Psoas muscle (tissue), 8 donors: ENCODE measurements around the gene MYO7A. TPM values are rescaled to one million over a fixed set of nuclear protein-coding genes. Genes with fewer than 3 reads are reported as not detected.

Source experiments
- ATAC-seq, 4 donors: fragments of 200-7000 bp; cut with Tn5 transposase; one replicate each; pipeline ENCODE4 v1.9.1; 2020; ENCODE audit warnings: moderate library complexity in 3 of 4, mild to moderate bottlenecking in 2 of 4
- DNase-seq, 2 donors: peaks; one replicate each; pipeline ENCODE4 v3.0.0-alpha.2; 2020
- H3K27ac ChIP-seq: fragments of 200-600 bp; one replicate; pipeline ENCODE4 v1.8.0; 2022
- H3K27me3 ChIP-seq, 3 donors: fragments of 200-600 bp in 1 of 3; one replicate each; pipeline versions ENCODE4 v1.6.1 to v1.8.0; 2013 to 2022; ENCODE audit warnings: low read length in 2 of 3, mild to moderate bottlenecking in 2 of 3, moderate library complexity in 1 of 3; ENCODE audit not compliant: insufficient read depth in 3 of 3
- H3K36me3 ChIP-seq, 2 donors: fragments of 200-600 bp in 1 of 2; one replicate each; pipeline versions ENCODE4 v1.6.1 to v1.8.0; 2013 to 2022; ENCODE audit warnings: low read depth in 1 of 2, mild to moderate bottlenecking in 1 of 2, moderate library complexity in 1 of 2; ENCODE audit not compliant: insufficient read depth in 1 of 2
- H3K4me1 ChIP-seq: fragments of 200-600 bp; one replicate; pipeline ENCODE4 v1.8.0; 2022
- H3K4me3 ChIP-seq: fragments of 200-600 bp; one replicate; pipeline ENCODE4 v1.8.0; 2022; ENCODE audit warnings: mild to moderate bottlenecking
- H3K9me3 ChIP-seq: fragments of 200-600 bp; one replicate; pipeline ENCODE4 v1.8.0; 2022
- WGBS, 3 donors: extraction: QIAGEN DNeasy Blood & Tissue Kit; methylation state at CpG; one replicate each; pipeline versions ENCODE4 v1.1.6 to v1.1.7; 2013; 5-methylcytosine and 5-hydroxymethylcytosine counted together
- intact Hi-C, 2 donors: fragments of 100-400 bp; cut with DNase I; formaldehyde crosslinking; loops; one replicate each; pipeline versions ENCODE4 v1.11.0 to v1.14.2; 2022
- polyA plus RNA-seq, 3 donors: library from polyadenylated mRNA; stranded (reverse); fragments of 200-250 nt; gene quantifications; one replicate each; pipeline ENCODE4 v1.2.3, GENCODE V29; 2013
- total RNA-seq, 4 donors: library from RNA; stranded (reverse); fragmentation: NEBNext Ultra II Directional in 2 of 4; extraction: Animal tissue kit (Norgen Biotek cat#: 25700) in 2 of 4; gene quantifications; one replicate each; pipeline versions ENCODE4 v1.2.1 to v1.2.4, GENCODE V29; 2021 to 2023
- TF ChIP-seq, protein P1 (sequence below): fragments of 200-600 bp; IDR thresholded peaks from one replicate; pipeline ENCODE4 v1.8.0; 2022; ENCODE audit warnings: antibody characterized with exemption
- donor health status: healthy with polysubstance abuse.
- donor health status: DM: no; HTN: no; CAD: no; lungs with moderate emphysema.
- donor health status: Bipolar disorder and iron deficiency.
- donor health status: healthy.
- donor health status: DM: yes; HTN: yes; CAD: no.
- donor health status: DM: no; HTN: no; CAD: no.
- donor health status: DM: no; HTN: no; CAD: no.
- donor health status: DM: yes; HTN: yes; CAD: no.

Gene MYO7A
- total and polyA plus RNA-seq, 7 donors = 0.62 to 3.0 (median 2.3) TPM

GRCh38 chr11:77158041-77158695, 30.1 kb downstream of the MYO7A start:
- TF ChIP-seq, protein P1, sequence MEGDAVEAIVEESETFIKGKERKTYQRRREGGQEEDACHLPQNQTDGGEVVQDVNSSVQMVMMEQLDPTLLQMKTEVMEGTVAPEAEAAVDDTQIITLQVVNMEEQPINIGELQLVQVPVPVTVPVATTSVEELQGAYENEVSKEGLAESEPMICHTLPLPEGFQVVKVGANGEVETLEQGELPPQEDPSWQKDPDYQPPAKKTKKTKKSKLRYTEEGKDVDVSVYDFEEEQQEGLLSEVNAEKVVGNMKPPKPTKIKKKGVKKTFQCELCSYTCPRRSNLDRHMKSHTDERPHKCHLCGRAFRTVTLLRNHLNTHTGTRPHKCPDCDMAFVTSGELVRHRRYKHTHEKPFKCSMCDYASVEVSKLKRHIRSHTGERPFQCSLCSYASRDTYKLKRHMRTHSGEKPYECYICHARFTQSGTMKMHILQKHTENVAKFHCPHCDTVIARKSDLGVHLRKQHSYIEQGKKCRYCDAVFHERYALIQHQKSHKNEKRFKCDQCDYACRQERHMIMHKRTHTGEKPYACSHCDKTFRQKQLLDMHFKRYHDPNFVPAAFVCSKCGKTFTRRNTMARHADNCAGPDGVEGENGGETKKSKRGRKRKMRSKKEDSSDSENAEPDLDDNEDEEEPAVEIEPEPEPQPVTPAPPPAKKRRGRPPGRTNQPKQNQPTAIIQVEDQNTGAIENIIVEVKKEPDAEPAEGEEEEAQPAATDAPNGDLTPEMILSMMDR = no peak

DNA sequence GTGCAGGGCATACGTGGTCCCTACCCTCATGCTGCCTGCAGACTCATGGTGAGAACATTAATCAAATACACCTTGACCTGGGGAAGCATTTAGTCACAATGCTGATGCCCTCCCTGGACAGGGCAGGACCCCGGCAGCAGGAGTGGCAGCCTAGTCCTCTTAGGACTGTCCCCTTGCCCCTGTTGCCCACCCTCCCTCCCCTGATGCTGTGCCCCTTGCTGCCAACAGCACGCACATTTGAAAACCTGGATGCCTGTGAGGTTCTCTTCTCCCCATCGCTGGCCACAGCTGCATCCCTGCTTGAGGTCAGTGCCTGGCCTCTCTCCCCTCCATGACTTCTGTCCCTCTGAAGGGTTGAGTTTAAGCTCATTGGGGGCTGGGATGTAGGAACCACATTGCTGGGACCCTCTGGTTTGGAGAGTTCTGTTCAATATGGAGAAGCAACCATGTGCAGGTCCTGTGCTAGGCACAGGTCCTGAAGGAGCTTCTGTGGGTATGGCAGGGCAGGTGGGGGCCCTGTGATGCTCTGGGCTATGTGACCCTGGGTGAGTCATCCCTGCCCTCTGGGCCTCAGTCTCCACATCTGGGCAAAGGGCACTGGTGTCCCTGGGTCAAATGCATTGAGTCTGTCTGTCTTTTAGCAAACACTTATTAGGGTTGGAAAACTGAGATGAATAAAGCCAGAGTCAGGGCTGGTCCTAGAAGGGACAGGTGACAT, 31.3 kb downstream of the MYO7A start:
- Histone ChIP-seq H3K4me1 (no peaks in the 10 kb centered on the region), H3K27ac (no peak overlapping the region), H3K36me3 (no peaks in the 10 kb centered on the region), H3K27me3 (no peaks in the 10 kb centered on the region), H3K9me3 (no peaks in the 10 kb centered on the region), H3K4me3 (no peak overlapping the region)
- DNase-seq (peak in 1 of 2 donors; percentile 22), ATAC-seq (no peak)
- intact Hi-C loops = no loop called here
- WGBS, 3 donors = 74 to 88% (median 77%) methylated on average over 4 of the region's 4 CpGs
- TF ChIP-seq, protein P1 = no peak

More at GRCh38 chr11:77158041-77158695, 30.1 kb downstream of the MYO7A start:
- Histone ChIP-seq H3K4me1 (peaks cover 6% of the 10 kb centered on the region), H3K27me3 (no peaks in the 10 kb centered on the region), H3K27ac (no peak overlapping the region), H3K4me3 (no peak overlapping the region), H3K36me3 (no peaks in the 10 kb centered on the region), H3K9me3 (no peaks in the 10 kb centered on the region)
- WGBS, 3 donors = 89 to 91% (median 89%) methylated on average over 19 of the region's 19 CpGs
- peak in 1 of 2 donors; percentile 46 for DNase-seq
- intact Hi-C loops = no loop called here
- no peak for ATAC-seq

DNA sequence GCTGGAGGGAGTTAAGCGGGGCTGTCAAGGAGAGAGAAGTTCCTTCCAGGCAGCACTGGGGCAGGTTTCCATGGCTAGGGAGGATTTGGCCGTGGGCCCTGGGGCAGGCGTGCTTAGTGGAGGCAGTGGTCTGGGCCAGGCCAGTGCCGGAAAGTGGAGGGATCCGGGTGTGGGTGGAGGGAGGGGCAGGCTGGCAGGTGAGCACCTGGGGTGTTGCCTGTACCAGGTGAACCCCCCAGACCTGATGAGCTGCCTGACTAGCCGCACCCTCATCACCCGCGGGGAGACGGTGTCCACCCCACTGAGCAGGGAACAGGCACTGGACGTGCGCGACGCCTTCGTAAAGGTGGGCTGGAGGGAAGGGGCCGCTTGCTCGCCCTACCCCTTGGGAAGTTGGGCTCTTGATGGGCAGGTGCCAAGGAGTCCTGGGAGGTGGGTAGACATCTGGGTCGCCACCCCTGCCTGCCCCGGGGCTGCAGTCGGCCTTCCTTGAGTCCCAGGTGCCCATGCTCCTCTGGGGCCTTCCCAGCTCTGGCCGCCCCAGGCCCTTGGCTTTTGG, 32.0 kb downstream of the MYO7A start:
- Histone ChIP-seq H3K36me3 (no peaks in the 10 kb centered on the region), H3K4me1 (no peaks in the 10 kb centered on the region), H3K9me3 (no peaks in the 10 kb centered on the region), H3K4me3 (no peak overlapping the region), H3K27ac (no peak overlapping the region), H3K27me3 (no peaks in the 10 kb centered on the region)
- WGBS, 3 donors = 93 to 97% (median 93%) methylated on average over 18 to 20 of the region's 20 CpGs
- peak in 1 of 2 donors; percentile 28 for DNase-seq
- intact Hi-C loops = no loop called here
- TF ChIP-seq, protein P1 = no peak
- ATAC-seq = no peak

GRCh38 chr11:77163271-77163670, 35.2 kb downstream of the MYO7A start:
- no peak for ATAC-seq
- DNase-seq = no peak
- Histone ChIP-seq H3K9me3 (no peaks in the 10 kb centered on the region), H3K27me3 (no peaks in the 10 kb centered on the region), H3K4me3 (no peak overlapping the region), H3K36me3 (no peaks in the 10 kb centered on the region), H3K27ac (no peak overlapping the region), H3K4me1 (no peaks in the 10 kb centered on the region)
- intact Hi-C loops = no loop called here
- TF ChIP-seq, protein P1 = no peak
- whole genome bisulfite sequencing, 3 donors = 78 to 91% (median 89%) methylated on average over 6 of the region's 6 CpGs
